Natural killer cell (primary cell): ENCODE measurements around the gene ARMC9. TPM values are rescaled to one million over a fixed set of nuclear protein-coding genes. Genes with fewer than 3 reads are reported as not detected.

Source experiments
- ATAC-seq, 3 donors: fragments of 150-1000 bp in 2 of 3; fragments of 200-7000 bp in 1 of 3; cut with Tn5 transposase; 1 replicate in 1 of 3; 2 replicates in 2 of 3; pipeline ENCODE4 v1.10.0; 2021; ENCODE audit warnings: mild to moderate bottlenecking in 2 of 3, moderate library complexity in 2 of 3
- DNase-seq, 2 donors: peaks; one replicate each; pipeline versions ENCODE4 v3.0.0 to v3.0.0-alpha.2; 2013 to 2021; ENCODE audit warnings: mixed read lengths in 1 of 2
- H3K27ac ChIP-seq: one replicate; pipeline ENCODE4 v1.5.1; 2013; ENCODE audit warnings: mild to moderate bottlenecking, low read length
- H3K27me3 ChIP-seq: one replicate; pipeline ENCODE4 v1.6.1; 2013; ENCODE audit warnings: low read length; ENCODE audit not compliant: control insufficient read depth, insufficient read depth
- H3K36me3 ChIP-seq: one replicate; pipeline ENCODE4 v1.6.1; 2013; ENCODE audit warnings: low read length; ENCODE audit not compliant: control insufficient read depth, insufficient read depth
- H3K4me1 ChIP-seq: one replicate; pipeline ENCODE4 v1.6.1; 2013; ENCODE audit warnings: low read length; ENCODE audit not compliant: control insufficient read depth, insufficient read depth
- H3K4me3 ChIP-seq: one replicate; pipeline ENCODE4 v1.5.1; 2013; ENCODE audit warnings: low read length
- H3K9me3 ChIP-seq: one replicate; pipeline ENCODE4 v1.6.1; 2013; ENCODE audit warnings: low read length; ENCODE audit not compliant: control insufficient read depth, insufficient read depth
- H3K27ac Mint-ChIP-seq, 2 donors: one replicate each; pipeline ENCODE4 v1.8.0; 2022; ENCODE audit warnings: mild to moderate bottlenecking in 2 of 2, mixed read lengths in 2 of 2, moderate library complexity in 1 of 2
- H3K27me3 Mint-ChIP-seq, 2 donors: one replicate each; pipeline ENCODE4 v1.8.0; 2022; ENCODE audit warnings: low read depth in 2 of 2, mixed read lengths in 2 of 2
- H3K36me3 Mint-ChIP-seq: one replicate; pipeline ENCODE4 v1.8.0; 2022; ENCODE audit warnings: mixed read lengths
- H3K4me1 Mint-ChIP-seq, 2 donors: one replicate each; pipeline ENCODE4 v1.8.0; 2022; ENCODE audit warnings: mixed read lengths in 2 of 2
- H3K4me3 Mint-ChIP-seq: one replicate; pipeline ENCODE4 v1.8.0; 2022; ENCODE audit warnings: mild to moderate bottlenecking, moderate library complexity, mixed read lengths
- H3K9me3 Mint-ChIP-seq, 2 donors: one replicate each; pipeline ENCODE4 v1.8.0; 2022; ENCODE audit warnings: mixed read lengths in 2 of 2
- WGBS: methylation state at CpG from one replicate; pipeline ENCODE4 v1.1.7; 2013; ENCODE audit warnings: missing lambda C conversion rate; ENCODE audit not compliant: insufficient coverage; 5-methylcytosine and 5-hydroxymethylcytosine counted together
- intact Hi-C: fragments of 100-400 bp; cut with micrococcal nuclease; formaldehyde crosslinking; loops from one replicate; pipeline ENCODE4 v1.14.2; 2022
- total RNA-seq, 4 donors: library from RNA; stranded (reverse); fragments of 120-200 nt in 1 of 4; gene quantifications; one replicate each; pipeline versions ENCODE4 v1.2.3 to v1.2.4, GENCODE V29; 2013 to 2022
- TF ChIP-seq, protein P1 (sequence below): fragments of 200-600 bp; IDR thresholded peaks from one replicate; pipeline ENCODE4 v1.8.0; 2022; ENCODE audit warnings: antibody characterized with exemption

The ARMC9 gene
- total RNA-seq, 3 donors from 2014 or later (not counting 1 experiment from before 2014, with no cell fraction given): 1.2 to 2.3 (median 2.0) TPM

GRCh38 chr2:231241755-231242507 lies 43.5 kb downstream of the ARMC9 start:
- Mint-ChIP-seq H3K9me3 (no peaks in the 10 kb centered on the region), H3K27me3 (peaks cover 0 to 3% of the 10 kb centered on the region in 2 donors), H3K27ac (no peak overlapping the region), H3K36me3 (no peaks in the 10 kb centered on the region), H3K4me1 (peaks cover 0 to 8% of the 10 kb centered on the region in 2 donors), H3K4me3 (no peak overlapping the region)
- intact Hi-C loops: no loop called here
- TF ChIP-seq, protein P1, sequence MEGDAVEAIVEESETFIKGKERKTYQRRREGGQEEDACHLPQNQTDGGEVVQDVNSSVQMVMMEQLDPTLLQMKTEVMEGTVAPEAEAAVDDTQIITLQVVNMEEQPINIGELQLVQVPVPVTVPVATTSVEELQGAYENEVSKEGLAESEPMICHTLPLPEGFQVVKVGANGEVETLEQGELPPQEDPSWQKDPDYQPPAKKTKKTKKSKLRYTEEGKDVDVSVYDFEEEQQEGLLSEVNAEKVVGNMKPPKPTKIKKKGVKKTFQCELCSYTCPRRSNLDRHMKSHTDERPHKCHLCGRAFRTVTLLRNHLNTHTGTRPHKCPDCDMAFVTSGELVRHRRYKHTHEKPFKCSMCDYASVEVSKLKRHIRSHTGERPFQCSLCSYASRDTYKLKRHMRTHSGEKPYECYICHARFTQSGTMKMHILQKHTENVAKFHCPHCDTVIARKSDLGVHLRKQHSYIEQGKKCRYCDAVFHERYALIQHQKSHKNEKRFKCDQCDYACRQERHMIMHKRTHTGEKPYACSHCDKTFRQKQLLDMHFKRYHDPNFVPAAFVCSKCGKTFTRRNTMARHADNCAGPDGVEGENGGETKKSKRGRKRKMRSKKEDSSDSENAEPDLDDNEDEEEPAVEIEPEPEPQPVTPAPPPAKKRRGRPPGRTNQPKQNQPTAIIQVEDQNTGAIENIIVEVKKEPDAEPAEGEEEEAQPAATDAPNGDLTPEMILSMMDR: no peak
- no peaks in the 10 kb centered on the region for H3K9me3 ChIP-seq
- no peak overlapping the region for H3K4me3 ChIP-seq
- 50% methylated on average over 7 of the region's 7 CpGs for WGBS
- no peaks in the 10 kb centered on the region for H3K4me1 ChIP-seq
- H3K36me3 ChIP-seq: no peaks in the 10 kb centered on the region
- DNase-seq (no peak), ATAC-seq (peak in 2 of 3 donors; percentile 29 to 61)
- H3K27ac ChIP-seq: no peak overlapping the region
- H3K27me3 ChIP-seq: no peaks in the 10 kb centered on the region

DNA sequence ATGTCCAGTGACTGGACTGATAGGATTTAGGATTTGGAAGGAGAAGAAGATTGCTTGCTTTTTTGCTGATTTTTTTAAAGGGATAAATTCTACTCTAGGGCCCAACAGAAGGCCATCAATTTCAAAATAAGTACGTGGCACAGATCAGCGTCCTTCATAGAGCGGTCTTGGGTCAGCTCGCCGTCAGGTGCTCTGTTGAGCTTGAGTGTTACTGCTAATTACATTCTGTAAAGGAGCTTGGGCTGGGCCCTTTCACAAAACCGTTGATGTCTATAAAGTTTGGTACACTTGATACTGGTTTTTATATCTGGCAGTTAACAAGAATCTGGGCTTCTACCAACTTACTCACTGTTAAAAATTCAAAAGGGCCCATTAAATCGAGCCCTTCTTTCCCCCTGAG lies 45.4 kb downstream of the ARMC9 start:
- no peak for DNase-seq
- TF ChIP-seq, protein P1: no peak
- Histone ChIP-seq H3K4me1 (no peaks in the 10 kb centered on the region), H3K9me3 (no peaks in the 10 kb centered on the region), H3K36me3 (no peaks in the 10 kb centered on the region), H3K27me3 (no peaks in the 10 kb centered on the region), H3K4me3 (no peak overlapping the region), H3K27ac (no peak overlapping the region)
- peaks cover 0 to 8% of the 10 kb centered on the region in 2 donors for H3K4me1 Mint-ChIP-seq
- H3K27ac Mint-ChIP-seq: no peak overlapping the region
- 95% methylated on average over 6 of the region's 7 CpGs for WGBS
- H3K36me3 Mint-ChIP-seq: no peaks in the 10 kb centered on the region
- no peak for ATAC-seq
- no peaks in the 10 kb centered on the region for H3K9me3 Mint-ChIP-seq
- no peak overlapping the region for H3K4me3 Mint-ChIP-seq
- intact Hi-C loops: no loop called here
- peaks cover 0 to 2% of the 10 kb centered on the region in 2 donors for H3K27me3 Mint-ChIP-seq

DNA sequence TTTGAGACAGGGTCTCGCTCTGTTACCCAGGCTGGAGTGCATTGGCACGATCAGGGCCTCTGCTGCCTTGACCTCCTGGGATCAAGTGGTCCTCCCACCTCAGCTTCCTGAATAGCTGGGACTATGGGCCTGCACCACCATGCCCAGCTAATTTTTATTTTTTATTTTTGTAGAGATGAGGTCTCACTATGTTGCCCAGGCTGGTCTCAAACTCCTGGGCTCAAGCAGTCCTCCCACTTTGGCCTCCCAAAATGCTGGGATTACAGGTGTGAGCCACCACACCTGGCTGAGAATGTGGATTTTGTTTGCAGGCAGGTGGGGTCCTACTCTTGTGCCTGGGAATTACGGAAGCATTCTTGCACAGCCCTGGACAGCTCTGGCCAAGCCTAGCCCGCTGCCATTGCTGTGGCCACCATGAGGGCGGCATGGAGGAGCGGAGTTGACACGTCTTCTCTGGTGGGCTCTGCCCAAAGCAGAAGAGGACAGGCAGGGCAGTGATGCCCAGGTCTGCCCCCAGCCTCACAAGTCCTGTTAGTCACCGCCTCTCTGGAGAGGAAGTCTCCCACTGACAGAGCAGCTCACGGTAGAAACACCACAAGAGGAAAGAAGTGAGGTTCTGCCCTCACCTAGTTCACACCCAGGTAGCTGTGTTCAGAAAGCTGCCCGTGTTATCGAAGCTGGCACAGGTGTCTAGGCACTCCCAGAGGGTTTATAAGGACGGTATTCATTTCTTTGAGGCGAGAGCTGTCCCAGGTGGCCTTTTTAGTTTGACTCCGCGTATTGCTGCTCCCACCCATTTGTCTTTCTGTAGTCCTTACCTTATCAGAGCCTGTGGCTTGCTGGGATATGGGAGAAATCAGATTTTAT lies 46.2 kb downstream of the ARMC9 start:
- H3K27ac Mint-ChIP-seq: no peak overlapping the region
- intact Hi-C loops: loop anchor here (5.0 kb wide), 1 partner anchor 168 kb away; no protein-coding TSS in a partner anchor
- Histone ChIP-seq H3K4me3 (no peak overlapping the region), H3K27me3 (no peaks in the 10 kb centered on the region), H3K9me3 (no peaks in the 10 kb centered on the region), H3K4me1 (no peaks in the 10 kb centered on the region), H3K36me3 (no peaks in the 10 kb centered on the region), H3K27ac (no peak overlapping the region)
- TF ChIP-seq, protein P1: no peak
- peaks cover 0 to 8% of the 10 kb centered on the region in 2 donors for H3K4me1 Mint-ChIP-seq
- no peaks in the 10 kb centered on the region for H3K9me3 Mint-ChIP-seq
- WGBS: 86% methylated on average over 15 of the region's 15 CpGs
- DNase-seq: no peak
- H3K27me3 Mint-ChIP-seq: peaks cover 0 to 2% of the 10 kb centered on the region in 2 donors
- H3K4me3 Mint-ChIP-seq: no peak overlapping the region
- no peaks in the 10 kb centered on the region for H3K36me3 Mint-ChIP-seq
- no peak for ATAC-seq
